Measurements from ENCODE around the gene KDM2B.
A peak's percentile ranks its signal among the peaks of the same experiment; 100 is the strongest.

The KDM2B gene

DNA sequence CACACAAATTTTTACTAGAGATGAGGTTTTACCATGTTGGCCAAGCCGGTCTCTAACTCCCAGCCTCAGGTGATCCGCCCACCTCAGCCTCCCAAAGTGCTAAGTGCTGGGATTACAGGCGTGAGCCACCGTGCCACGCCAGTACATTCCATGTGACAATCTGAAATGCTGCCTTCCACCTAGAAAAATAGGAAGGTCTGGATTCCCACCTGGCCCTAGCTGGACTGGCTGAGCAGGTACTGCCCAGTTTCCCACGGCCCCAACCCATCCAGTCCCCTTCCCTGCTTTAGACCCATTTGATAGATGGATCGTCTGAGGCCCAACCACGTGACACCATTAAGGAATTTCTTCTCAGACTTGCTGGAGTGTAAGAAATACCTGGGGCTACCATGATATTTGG is 55.4 kb downstream of the KDM2B start:
- DNase-seq: no peak

DNA sequence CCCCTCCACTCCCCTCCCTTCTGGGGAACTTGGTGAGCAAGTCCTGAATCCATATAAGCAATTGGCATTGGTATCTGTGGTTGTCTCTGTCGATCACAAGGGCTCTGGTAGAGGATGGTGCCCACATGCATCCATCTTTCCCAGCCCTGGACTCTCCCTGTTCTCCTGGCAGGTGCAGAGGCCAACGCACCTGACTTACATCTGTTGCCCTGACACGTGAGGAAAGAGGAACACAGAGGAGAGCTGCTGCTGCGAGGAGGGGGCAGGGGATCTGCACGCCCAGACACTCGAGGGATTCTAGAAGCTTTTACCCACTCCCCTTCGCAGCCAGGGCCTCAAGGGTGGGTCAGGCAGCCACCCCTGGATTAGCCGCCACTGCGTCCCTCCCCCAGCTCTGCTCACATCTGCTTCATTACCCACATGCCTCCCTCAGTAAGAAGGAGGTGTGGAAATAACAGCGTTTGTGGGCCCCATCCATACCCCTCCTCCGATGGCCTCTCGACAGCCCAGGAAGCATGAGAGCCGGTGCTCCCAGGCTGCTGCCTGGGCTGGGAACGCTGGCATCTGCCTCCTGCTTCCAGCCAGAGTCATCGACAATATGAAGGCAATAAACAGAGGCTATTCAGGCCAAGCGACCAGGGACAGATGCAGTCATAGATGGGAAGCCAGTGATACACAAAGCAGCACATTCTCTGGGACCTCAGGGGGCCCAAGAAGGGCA is 56.5 kb downstream of the KDM2B start:
- DNase-seq: no peak

DNA sequence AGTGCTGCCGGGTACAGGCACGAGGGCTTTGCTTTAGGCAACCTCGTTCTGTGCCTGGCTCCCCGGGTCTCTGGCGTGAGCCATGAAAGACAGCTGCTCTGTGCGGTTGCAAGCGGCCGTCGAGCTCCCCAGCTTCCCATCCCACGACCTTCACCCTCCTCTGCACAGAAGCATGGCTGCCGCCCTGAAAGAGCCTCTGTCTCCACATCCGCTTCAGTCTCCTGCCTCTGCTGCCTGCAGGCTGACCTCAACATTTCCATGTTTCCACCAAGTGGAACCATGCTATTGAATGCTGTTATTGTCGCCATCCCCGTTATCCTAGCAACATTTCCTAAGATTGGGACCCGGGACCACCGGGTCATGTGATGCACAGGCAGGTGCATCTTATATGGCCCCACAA is 57.1 kb downstream of the KDM2B start:
- DNase-seq: no peak

DNA sequence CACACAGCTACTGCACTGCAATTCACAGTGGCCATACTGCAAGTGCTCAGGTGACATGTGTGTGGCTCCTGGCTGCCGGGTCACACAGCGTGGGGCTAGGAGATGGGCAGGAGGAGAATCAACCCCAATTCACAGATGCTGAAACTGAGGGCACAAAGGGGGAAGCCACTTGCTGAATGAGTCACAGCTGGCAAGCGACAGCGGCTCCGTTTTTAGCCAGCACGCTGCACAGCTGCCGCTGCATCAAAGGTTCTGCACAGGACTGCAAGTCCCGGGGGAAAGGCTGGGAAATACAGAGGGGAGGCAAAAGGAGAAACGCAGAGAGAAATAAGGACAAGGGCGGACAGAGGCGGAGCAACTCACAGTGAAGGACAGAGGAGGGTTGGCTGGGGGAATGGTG is 57.9 kb downstream of the KDM2B start:
- DNase-seq: no peak

DNA sequence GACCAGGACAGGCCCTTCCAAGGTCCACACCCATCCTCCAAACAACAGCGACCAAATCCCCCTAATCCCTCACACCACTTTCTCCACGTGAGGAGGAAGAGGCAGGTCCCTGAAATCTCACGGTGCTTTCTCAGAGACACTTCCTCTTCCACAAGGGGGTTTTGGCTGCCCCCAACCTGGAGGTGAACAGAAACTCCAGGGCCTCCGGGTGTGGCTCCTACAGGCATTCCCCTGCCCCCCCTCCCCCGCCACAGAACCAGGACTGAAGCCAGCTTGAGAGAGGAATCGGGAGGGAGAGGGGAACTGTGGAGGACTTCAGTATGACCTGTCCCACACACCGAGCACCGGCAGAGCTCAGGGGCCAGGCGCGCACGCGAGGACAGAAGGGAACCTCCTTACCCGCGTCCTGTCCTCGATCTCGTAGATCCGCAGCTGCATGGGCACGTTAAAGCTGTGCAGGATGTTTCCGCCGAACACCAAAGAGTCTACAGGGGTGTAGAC is 60.2 kb downstream of the KDM2B start:
- no peak for DNase-seq

DNA sequence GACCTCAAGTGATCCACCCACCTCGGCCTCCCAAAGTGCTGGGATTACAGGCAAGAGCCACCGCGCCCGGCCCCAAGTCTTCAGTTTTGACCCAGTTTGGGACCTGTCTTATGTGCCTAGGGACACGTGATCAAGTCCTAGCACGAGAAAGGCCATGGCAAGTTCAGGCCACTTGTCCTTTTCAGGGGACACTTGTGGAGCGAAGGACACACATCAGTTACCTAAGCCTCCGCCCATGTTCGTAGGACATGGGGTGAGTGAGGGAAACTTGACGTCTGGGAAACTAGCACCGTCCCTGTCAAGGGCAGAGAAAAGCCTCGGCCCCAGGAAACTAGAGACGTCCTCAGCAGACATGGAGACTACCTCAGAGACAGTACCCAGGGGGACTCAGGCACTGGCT is 60.7 kb downstream of the KDM2B start:
- no peak for DNase-seq

DNA sequence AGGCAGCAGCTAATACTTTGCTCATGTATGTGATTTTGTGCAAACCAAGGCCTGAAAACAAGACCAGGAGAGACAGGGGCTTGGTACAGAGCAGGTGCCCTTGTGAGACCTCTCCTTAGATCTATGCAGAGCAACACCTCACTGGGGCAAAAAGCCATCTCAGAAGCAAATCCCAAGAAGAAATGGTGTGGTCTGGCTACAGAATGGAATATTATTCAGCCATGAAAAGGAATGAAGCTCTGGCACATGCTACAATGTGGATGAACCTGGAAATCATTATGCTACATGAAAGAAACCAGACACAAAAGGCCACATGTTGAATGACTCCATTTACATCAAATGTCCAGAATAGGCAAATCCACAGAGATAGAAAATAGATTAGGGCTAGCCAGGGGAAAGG is 61.6 kb downstream of the KDM2B start:
- DNase-seq: no peak

DNA sequence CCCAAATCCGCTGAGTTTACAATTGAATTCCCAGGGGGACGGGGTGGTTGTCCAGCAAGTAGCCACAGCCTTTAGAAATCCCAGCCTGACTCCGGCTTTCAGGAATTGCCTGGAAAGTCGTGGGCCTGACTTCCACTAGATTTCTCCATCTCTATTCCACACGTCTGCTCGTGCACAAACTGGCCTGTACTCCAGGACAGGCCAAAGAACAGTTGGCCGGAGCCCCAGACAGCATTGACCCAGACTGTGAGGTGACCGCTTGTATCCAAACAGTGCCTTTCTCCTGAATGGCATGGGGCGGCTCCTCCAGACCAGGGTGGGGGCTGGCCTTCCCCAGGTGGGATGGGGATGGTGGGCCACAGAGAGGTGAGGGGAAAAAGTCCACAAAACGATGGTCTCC is 62.2 kb downstream of the KDM2B start:
- no peak for DNase-seq

DNA sequence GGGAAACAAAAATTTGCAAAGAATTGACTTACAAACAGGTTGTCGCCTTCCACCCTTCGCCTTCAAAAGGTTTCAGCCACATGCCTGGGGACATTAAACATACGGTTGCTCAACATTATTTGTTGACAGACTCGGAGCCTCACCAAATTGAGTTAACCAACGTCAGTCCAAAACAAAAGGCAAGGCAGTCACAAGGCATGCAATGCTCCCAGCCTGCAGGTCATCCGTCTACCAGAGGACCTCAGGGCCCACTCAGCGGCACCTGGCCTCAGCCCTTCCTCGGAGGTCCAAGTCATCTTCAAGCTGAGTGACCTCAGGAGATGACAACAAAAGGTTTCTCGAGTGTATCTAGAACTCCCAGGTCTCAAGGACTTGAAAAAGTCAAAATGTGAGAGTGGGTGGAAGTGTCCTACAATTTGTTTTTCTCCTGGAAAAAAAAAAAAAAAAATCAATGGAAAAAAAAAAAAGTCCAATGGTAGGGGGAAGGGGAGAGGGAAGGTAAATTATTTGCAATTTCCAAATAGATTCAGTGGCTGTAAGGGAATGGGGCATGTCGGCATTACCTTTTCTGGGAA is 64.3 kb downstream of the KDM2B start:
- DNase-seq: no peak

DNA sequence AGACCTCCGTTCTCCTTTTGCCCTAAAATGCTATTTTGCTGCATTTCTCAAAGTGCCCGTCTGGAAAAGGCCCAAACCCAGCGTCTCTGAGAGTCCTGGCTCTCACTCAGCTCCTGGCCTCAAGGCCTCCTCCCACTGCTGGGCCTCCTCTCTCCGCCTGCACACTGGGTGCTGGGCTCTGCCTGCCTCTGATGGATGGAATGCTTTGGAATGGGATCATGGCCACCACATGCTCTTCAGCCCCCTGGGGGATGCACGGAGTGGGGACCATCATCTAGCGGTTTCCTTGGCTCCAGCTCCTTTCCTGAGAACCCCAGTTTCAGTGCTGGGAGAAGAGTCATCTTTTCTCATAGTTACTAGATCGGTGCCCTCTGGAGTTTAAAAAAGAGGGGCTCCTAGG is 65.2 kb downstream of the KDM2B start:
- DNase-seq: no peak

DNA sequence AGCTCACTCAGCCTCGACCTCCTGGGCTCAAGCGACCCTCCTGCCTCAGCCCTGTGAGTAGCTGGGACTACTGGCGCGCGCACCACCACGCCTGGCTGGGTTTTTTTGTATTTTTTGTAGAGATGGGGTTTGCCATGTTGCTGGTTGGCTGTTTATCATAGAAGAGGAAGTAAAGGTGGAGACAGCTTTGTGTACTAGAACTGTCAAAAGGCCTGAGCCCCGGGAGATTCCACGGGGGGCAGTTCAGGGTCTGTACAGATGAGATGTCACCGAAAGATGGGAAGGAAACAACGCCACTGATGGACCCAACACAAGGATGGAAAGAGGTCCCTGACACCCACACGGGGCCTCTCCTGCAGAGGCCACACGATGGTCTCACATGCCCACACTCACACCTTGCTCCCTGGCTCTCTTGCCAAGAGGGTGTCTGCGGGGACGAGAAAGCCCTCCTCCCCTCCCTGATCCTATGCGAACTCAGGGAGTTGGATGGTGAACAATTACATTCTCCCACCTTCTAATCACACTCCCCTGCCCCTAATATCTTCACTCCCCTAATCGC is 66.6 kb downstream of the KDM2B start:
- peak; percentile 24 for DNase-seq

DNA sequence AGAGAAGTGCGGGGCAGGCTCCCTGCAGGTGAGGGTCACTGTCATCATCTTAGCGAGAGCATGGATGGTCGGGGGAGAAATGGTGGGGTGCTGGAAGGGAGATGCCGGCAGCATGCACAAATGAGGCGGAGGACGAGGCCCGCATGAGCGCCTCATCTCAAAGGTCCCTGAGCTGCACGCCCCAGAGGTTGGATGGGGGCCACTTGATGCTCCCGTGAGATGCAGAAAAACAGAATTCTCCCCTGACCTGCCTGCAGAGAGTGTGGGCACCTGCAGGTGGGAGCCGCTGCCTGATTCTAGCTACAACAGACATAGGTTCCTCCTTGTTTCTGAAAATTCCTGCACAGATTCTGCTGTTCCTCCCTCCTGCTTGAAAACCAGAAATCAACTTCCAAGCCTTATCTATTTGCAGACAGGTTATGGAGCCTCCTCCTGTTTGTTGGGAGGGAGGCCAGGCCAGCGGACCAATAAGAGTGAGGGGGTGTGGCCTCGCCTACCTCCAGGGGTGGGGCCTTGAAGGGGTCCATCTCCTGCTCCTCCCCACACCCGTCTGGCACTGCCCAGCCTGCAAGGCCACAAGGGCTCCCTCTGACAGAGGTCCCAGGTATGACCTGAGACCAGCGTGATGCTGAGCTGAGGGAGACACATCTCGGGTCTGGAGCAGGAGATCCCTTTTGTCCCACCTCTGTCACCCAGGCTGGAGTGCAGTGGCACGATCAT is 67.2 kb downstream of the KDM2B start:
- peak; percentile 93 for DNase-seq

DNA sequence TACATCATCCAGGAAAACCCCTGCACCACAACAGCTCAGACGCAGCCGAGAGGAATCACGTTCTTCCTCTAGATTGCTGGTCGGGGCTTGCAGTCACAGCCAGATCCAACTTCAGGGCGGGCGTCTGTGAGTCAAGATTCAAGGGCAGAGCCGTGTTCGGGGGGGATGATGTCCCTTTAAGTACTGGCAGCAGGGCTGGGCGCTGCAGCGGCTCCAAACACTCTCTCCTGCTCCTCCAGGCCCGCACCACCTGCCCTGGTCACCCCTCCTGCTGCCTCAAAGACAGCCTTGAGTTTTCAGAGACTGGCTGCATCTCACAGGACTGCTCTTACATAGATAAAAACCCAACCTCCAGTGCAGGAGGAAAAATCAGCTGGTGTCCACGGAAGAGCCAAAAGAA is 68.3 kb downstream of the KDM2B start:
- DNase-seq: no peak

DNA sequence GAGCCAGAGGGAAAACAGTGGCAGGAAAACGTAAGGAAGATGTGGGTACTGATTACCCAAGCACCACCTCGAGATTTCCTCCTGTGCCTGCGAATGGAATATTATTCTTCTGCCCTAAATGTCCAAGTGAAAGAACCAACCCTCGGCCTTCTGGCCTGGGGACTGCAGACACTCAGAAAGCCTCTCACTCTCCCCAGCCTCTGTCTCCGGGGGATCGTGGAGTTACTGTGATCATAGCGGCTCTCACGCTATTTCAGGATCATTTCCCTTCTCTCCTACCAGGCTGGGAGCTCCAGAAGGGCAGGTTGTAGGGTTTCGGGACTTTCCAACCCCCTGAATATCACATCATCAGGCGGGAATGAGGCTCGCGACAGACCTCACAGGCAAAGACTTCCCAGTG is 68.9 kb downstream of the KDM2B start:
- no peak for DNase-seq

DNA sequence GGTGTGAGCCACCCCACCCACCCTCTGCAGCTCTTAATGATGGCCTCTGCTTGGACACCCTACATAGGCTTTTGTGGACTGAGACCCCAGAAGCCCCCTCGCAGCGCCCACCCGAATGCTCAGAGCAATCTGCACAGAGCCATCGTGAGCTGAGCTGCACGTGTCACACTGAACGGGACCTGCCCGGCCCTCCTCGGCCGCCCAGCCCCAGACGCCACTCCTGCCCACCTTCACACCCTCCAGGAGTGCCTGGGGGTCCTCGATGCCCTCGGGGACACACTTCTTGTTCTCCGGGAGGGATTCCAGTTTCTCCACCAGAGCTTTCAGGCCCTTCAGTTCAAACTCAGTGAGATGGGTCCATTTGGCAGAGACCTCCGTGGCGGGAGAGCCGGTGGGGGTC is 71.5 kb downstream of the KDM2B start:
- DNase-seq: no peak

DNA sequence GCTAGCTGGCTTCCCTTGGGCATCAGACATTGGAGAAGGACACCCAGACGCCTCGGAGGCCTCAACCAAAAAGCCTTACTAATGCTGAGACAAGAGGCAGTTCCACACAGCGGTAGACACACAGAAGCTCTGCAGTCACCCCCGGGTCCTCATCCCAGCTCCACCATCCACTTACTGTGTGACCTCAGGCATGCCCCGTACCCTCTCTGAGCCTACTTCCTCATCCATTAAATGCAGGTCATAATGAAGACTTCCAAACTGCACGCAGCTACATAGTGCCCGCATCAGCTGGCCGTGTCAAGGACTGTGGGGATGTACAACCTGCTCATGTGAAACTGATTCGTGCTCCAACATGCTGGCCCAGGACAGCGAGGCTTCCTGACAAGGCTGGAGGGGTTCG is 72.3 kb downstream of the KDM2B start:
- no peak for DNase-seq

DNA sequence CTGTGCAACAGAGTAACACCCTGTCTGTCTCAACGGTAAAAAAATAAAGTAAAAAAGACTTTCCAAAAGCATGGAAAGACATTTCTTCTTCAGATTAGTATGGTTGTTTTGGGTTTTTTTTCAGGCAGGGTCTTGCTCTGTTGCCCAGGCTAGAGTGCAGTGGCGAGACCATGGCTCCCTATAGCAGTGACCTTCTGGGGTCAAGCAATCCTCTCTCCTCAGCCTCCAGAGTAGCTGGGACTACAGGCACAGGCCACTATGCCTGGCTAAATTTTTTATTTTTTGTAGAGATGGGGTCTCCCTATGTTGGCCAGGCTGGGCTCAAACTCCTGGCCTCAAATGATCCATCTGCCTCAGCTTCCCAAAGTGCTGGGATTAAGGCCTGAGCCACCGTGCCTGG is 72.8 kb downstream of the KDM2B start:
- no peak for DNase-seq

DNA sequence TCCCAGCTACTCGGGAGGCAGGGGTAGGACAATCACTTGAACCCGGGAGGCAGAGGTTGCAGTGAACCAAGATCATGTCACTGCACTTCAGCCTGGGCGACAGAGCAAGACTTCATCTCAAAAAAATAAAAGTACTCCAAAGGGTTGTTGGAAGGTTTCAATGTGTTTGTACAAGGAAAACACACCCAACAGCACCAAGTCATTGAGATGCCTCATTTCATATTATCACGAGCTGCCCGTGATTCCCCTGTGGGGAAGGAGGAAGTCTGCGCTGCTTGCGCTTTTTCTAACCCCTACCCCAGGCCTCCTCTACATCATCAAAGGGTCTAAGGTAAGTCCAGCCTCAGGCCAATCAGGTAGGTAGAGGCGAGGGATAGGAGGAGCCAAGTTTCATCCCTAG is 73.6 kb downstream of the KDM2B start:
- no peak for DNase-seq

DNA sequence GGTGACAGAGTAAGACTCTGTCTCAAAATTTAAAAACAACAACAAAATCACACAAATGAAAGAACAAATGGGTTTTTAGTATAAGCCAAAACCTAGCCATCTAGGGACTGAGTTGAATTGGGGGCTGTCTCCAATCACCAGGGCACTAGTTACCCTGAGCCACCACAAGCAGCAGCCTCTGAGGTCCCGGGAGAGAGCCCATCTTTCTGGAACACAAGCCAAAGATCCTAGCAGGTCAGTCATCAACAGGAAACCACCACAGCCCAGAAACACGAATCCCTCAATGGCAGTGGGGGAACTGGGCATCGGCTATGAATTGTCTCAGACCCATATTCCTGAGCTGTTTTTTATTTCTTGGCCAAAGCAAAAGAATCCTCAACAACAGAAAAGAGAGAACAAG is 75.3 kb downstream of the KDM2B start:
- DNase-seq: no peak

DNA sequence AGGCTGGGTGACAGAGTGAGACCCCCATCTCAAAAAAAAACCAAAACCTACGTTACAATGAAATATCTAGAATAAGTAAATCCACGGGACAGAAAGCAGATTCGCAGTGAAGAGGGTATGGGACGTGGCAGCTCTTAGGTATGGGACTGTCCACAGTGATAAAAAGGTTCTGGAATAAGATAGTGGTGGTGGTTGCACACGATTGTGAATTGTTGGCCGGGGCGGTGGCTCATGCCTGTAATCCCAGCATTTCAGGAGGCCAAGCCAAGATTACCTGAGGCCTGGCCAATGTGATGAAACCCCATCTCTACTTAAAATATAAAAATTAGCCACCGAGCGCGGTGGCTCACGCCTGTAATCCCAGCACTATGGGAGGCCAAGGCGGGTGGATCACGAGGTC is 76.3 kb downstream of the KDM2B start:
- no peak for DNase-seq

DNA sequence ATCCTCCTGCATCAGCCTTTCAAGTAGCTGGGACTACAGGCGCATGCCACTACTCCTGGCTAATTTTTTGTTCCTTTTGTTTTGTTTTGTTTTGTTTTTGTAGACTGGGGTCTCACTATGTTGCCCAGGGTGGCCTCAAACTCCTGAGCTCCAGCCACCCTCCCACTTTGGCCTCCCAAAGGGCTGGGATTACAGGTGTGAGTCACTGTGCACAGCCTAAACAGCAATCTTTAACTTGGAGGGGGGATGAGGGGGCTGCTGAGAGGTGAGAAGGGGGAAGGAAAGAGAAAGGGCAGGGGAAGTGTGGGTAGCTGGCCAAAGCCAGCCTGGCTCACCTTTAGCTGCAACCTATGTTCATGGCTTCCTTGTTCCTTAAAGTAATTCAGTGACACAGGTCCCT is 77.4 kb downstream of the KDM2B start:
- no peak for DNase-seq

DNA sequence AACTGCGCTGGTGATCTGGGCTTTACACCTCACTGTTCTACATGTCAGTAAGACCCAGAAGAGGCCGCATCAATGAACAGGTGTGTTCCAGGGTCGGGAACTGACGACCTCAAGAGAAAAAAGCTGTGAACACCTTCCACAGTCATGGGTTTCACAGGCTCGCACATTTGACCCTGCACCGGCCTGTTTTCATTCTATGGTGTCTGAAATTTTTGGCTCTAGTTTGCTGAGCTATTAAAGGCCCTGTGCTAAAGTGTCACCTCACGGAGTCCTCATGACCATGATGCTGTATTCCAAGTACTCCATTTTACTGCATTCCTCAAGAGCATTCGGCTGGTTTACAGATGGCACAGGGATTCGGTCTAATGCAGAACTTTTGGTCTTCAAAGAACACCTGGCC is 78.9 kb downstream of the KDM2B start:
- DNase-seq: no peak

DNA sequence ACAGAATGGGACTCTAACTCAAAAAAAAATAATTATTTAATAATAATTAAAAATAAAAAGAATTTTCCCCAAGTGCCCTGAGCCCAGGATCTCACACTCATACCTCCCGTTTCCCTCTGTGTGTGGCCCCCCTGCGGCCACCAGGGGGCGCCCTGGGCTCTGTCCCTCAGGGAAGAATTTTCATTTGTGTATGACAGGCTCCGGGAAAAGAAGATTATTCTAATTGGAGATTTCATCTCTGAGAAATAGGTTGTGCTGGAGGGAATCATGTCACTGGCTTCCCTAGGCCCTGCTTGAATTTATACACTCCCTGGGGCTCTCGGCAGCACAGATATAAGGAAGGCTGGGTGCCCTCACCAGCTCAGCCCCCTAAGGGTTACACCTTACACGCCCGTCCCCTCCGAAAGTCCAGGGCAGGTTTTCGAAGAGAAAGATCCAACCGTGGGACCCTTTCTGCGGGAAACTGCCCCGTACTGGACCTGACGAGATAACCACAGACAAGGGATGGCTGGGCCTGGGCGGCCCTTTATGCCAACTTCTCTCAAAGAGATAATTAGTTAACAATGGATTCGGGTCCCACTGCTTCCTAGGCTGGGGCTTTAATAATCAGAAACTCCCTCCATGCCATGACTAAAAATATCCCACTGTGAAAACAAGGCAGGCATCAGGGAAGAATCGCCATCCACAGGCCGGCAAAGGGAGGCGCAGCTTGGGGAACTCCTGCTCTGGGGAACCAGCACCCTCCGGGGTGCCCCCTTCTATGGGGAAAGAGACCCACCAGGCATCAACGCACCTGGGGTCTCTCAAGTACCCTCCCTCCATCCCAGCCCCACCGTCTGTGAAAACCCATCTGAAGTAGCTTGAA is 80.7 kb downstream of the KDM2B start:
- peak; percentile 81 for DNase-seq

All from DMS53 (cell line).